HG02763 (cell line): ENCODE data around the gene ST6GALNAC2.
"Not testable (repeated sequence)": the region's sequence is repeated elsewhere in the genome, so short reads cannot be mapped to it uniquely, and the experiment has no call there.

Experiments
- ATAC-seq: cut with Tn5 transposase; IDR thresholded peaks from one replicate; pipeline ENCODE4 v1.9.1; 2021; ENCODE audit warnings: mild to moderate bottlenecking, moderate library complexity; ENCODE audit not compliant: unreplicated experiment

The ST6GALNAC2 gene

GRCh38 chr17:76542566-76542971 lies 43.1 kb downstream of the ST6GALNAC2 start:
- ATAC-seq = no peak

GRCh38 chr17:76541739-76542454 lies 43.8 kb downstream of the ST6GALNAC2 start:
- ATAC-seq = no peak

- ATAC-seq = no peak
Measured at GRCh38 chr17:76540381-76541300, 45.0 kb downstream of the ST6GALNAC2 start.

GRCh38 chr17:76539631-76540271 lies 45.9 kb downstream of the ST6GALNAC2 start, which contains the start of gene PRCD:
Gene PRCD, plus strand, starts transcription at chr17:76540044. Its CDS starts 98 bp downstream, at chr17:76540142.
- ATAC-seq = no peak

GRCh38 chr17:76538941-76539570 lies 46.6 kb downstream of the ST6GALNAC2 start:
- no peak for ATAC-seq

GRCh38 chr17:76538281-76538931 lies 47.3 kb downstream of the ST6GALNAC2 start:
- no peak for ATAC-seq

GRCh38 chr17:76537578-76538280 lies 47.9 kb downstream of the ST6GALNAC2 start, which contains the start of gene CYGB:
Gene CYGB, minus strand, starts transcription at chr17:76537709. Its CDS starts 167 bp downstream, at chr17:76537542.
- ATAC-seq = no peak

- ATAC-seq = no peak
Measured at GRCh38 chr17:76537288-76537577, 48.4 kb downstream of the ST6GALNAC2 start.

GRCh38 chr17:76536511-76537287 lies 49.0 kb downstream of the ST6GALNAC2 start:
- ATAC-seq = no peak

- no peak for ATAC-seq
Measured at GRCh38 chr17:76535788-76536510, 49.7 kb downstream of the ST6GALNAC2 start.

GRCh38 chr17:76534831-76535732 lies 50.6 kb downstream of the ST6GALNAC2 start:
- no peak for ATAC-seq

GRCh38 chr17:76533640-76534359 lies 51.9 kb downstream of the ST6GALNAC2 start:
- not testable (repeated sequence) for ATAC-seq

- ATAC-seq = no peak
Measured at GRCh38 chr17:76532072-76532651, 53.5 kb downstream of the ST6GALNAC2 start.

GRCh38 chr17:76531486-76532038 lies 54.1 kb downstream of the ST6GALNAC2 start:
- no peak for ATAC-seq

GRCh38 chr17:76530811-76531485 lies 54.7 kb downstream of the ST6GALNAC2 start:
- no peak for ATAC-seq
